ENCODE measurements around the gene ECEL1.
"Not testable (repeated sequence)": the region's sequence is repeated elsewhere in the genome, so short reads cannot be mapped to it uniquely, and the experiment has no call there.

The ECEL1 gene

DNA sequence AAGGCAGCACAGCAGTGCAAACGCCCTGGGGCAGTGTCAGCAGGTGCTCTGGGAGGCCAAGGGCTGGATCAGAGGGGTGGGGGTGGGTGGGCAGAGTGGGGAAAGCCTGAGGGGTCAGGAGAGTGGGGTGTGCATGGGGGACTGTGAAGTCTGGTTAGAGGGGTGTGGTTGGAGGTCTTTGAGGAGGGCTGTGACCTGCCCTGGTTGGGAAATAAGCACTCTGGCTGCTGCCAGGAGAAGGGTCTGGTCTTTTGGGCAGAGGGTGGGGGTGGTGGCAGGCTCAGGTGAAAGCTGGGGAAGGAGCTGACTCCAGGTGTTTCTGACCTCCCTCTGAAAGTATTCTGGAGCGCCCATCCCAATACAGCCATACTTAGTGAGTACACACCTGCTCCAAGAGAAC, 27.5 kb downstream of the ECEL1 start:
- no peak for DNase-seq (ENCODE audit: extremely low read depth in 1 of 2, low read depth in 1 of 2)

DNA sequence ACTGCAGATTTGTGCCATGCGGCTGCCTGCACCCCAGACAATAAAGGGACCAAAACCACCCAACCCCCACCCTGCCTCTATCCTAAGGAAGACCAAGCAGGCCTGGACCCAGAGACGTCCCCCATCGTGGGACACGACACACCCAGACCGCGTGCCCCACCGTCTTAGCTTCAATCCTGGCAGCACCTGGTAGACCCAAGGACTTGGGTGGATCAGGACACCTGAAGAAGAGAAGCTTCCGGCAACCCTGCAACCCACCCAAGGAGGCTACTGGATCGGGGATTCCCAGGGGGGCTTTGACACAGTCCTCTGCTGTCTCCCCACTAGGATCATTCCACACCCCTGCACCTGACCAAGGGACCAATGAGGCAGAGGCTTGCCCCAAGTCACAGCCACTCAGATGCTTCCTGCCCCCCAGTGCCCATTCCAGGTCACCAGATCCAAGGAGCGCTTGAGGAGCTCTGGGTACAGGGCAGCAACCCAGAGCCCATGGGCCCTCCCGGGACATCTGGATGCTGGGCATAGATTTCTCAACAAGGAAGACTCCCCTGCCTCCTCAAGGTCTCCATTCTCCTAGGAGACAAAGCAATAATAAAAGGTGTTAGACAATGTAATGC, 28.1 kb downstream of the ECEL1 start:
- DNase-seq (ENCODE audit: extremely low read depth in 1 of 2, low read depth in 1 of 2): no peak

DNA sequence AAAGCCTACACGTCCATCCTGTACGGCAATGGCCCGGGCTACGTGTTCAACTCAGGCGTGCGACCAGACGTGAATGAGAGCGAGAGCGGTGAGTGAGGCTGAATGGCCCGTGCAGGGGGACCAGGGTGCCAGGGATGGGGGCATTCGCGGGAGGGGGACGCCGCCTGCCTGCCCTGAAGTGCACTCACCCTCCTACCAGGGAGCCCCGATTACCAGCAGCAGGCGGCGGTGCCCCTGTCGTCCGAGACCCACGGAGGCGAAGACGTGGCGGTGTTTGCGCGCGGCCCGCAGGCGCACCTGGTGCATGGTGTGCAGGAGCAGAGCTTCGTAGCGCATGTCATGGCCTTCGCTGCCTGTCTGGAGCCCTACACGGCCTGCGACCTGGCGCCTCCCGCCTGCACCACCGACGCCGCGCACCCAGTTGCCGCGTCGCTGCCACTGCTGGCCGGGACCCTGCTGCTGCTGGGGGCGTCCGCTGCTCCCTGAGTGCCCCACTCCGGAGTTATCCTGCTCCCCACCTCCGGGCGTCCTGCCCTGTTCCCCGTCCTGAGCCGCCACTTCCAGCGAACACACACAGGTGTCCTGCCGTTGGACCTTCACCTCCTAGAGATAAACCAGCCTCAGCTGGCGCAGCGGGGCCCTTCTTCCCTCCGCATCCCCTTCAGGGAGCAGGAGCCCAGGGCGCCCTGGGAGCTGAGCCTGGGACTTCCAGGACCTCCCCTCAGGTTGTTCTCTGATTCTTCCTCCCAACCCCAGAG, 28.8 kb downstream of the ECEL1 start:
- DNase-seq (ENCODE audit: extremely low read depth in 1 of 2, low read depth in 1 of 2): no peak

DNA sequence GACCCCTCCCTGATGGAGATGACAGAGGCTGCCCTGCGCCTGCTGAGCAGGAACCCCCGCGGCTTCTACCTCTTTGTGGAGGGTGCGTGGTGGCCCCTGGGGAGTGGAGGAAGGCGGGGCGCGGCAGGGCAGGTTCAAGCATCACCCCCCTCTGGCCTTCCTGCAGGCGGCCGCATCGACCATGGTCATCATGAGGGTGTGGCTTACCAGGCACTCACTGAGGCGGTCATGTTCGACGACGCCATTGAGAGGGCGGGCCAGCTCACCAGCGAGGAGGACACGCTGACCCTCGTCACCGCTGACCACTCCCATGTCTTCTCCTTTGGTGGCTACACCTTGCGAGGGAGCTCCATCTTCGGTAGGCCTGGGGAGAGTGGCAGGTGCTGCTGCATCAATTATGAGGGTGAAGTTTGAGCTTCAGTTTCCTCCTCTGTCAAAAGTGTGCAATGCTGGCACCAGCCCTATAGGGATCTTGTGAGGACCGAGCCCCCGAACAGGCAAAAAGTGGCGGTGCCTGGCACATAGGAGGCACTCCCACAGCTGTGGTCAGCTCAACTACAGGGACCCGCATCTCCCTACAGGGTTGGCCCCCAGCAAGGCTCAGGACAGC, 29.5 kb downstream of the ECEL1 start:
- DNase-seq (ENCODE audit: extremely low read depth in 1 of 2, low read depth in 1 of 2): no peak

DNA sequence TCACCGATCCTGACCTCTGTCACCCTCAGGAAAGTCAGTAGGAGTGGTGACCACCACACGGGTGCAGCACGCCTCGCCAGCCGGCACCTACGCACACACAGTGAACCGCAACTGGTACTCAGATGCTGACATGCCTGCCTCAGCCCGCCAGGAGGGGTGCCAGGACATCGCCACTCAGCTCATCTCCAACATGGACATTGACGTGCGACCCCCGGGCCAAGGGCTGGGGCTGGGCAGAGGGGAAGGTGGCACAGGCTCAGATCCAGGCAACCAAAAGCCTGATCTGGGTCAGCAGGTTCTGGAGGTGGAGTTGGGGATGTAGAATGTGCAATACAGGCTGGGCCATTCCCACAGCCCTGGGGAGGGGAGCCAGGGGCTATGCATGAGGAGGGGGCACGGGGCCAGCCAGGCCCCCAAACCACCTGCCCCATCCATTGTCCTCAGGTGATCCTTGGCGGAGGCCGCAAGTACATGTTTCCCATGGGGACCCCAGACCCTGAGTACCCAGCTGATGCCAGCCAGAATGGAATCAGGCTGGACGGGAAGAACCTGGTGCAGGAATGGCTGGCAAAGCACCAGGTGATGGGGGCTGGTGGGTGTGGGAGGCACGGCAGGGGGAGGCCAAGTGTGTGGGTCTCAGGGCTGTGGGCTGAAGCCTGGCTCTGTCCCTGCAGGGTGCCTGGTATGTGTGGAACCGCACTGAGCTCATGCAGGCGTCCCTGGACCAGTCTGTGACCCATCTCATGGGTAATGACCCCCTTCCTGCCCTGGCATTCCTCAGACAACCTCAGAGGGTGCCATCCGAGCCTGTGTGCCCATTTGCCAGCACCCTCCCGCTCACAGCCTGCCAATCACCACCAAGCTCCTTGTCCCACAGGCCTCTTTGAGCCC, 30.3 kb downstream of the ECEL1 start:
- DNase-seq (ENCODE audit: extremely low read depth in 1 of 2, low read depth in 1 of 2): no peak

DNA sequence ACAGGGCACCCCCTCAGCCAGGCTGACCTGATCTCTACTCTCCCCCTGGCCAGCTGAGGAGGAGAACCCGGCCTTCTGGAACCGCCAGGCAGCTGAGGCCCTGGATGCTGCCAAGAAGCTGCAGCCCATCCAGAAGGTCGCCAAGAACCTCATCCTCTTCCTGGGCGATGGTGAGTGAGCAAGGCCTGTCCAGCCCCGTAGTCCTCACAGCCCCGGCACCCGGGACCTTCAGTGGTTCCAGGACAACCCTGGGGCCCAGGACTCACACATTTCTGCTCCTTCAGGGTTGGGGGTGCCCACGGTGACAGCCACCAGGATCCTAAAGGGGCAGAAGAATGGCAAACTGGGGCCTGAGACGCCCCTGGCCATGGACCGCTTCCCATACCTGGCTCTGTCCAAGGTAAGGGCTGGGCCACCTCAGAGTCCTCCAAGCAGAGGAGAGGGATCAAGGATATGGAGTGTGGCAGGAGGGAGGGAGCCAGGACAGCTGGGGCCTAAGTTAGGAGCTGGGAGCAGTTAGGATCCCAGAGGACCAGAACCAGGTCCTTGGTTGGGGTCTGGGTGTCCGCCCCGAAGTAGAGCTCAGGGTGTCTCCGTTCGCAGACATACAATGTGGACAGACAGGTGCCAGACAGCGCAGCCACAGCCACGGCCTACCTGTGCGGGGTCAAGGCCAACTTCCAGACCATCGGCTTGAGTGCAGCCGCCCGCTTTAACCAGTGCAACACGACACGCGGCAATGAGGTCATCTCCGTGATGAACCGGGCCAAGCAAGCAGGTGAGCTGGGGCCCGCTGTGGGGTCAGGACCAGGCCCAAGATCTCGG, 31.1 kb downstream of the ECEL1 start:
- no peak for DNase-seq (ENCODE audit: extremely low read depth in 1 of 2, low read depth in 1 of 2)

DNA sequence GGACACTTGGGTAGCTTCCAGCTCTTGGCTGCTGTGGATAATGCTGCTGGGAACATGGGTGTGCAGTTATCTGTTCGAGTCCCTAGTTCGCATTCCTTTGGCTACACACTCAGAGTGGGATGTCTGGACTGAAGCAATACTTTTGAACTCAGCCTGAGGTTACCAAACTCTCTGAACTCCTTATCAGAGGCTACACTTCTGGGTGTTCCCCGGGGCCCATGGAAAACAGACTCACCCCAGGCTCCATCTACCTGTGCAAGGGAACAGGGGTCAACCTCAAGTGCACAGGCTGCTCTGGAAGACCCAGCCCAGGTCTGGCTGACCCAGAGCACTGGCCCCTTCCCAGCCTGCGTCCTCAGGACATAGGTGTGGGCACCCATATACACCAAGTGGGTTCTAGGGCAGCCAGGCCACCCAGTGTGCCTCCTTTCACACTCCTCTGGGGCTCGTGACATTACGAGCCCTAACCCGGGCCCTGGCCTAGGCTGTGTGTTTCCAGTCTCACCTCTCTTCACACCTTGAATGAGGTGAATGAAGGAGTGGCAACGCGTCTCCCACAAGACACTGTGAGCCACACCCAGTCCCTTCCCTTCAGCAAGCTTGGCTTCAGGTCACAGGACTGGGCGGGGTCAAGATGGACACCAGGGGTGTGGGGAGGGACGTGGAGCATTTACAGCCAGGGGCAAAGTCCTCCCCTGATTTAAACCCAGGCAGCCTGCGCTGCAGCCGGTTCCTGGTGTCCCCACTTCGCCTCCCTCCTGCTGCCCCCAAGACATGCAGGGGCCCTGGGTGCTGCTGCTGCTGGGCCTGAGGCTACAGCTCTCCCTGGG, 32.0 kb downstream of the ECEL1 start, which contains the start of gene ALPI:
Gene ALPI (plus strand): TSS at position 728 of the 830 bp plus-strand sequence. CDS start 47 bp downstream, at position 775.
- no peak for DNase-seq (ENCODE audit: extremely low read depth in 1 of 2, low read depth in 1 of 2)

DNA sequence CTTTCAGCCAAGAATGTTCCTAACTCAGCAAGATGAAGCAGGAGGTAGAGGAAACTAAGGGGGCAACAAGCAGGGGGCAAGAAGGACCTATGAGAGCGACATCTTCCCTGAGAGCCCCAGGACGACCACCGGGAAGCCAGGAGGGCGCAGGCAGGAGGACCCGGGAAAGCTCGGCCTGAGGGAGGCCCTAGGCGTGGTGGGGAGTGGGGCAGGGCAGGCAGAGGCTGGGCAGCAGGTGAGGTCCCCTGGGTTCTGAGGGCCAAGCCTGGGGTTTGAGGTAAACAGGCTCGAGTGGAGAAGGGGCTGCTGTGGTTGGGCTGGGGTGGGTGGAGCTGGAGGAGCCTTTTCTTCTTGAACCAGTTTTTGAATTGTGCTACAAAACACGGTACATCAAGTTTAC, 33.0 kb downstream of the ECEL1 start:
- no peak for DNase-seq (ENCODE audit: extremely low read depth in 1 of 2, low read depth in 1 of 2)

DNA sequence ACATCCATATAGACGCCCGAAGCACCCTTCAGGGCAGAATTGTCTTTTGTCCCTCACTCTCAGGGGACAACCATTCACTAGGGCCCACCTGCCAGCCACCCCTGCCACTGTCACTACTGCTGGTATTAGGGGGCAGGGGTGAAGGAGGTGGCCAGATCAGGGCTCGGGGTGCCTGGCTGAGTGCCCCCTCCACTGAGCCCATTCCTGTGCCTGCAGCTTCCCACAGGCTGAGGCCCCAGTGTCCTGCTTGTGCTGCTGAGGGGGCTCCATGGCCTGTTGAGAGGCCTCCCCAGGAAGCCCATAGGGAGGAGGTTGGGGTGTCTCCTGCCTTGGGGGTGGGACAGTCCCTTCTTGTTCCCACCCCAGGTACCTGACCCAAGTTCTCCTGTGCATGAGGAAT, 36.0 kb downstream of the ECEL1 start:
- not testable (repeated sequence) for DNase-seq (ENCODE audit: extremely low read depth in 1 of 2, low read depth in 1 of 2)

DNA sequence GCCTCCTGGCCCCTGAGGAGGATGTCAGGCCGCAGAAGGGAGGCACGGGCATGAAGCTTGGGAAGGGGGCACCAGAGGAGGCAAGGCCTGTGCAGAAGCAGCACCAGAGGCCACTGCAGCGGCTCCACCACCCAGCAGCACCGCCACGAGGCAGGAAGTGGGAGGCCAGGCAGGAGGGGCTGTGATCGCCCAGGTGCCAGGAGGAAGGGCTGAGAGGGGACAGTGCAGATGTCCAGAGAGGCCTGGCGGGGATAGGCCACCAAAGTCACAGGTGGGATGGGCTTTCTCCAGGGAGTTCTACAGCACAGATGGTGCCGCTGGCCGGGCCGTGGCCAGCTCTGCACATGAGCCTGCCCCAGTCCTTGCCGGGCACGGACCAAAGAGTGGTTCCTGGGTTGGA, 37.7 kb downstream of the ECEL1 start:
- DNase-seq (ENCODE audit: extremely low read depth in 1 of 2, low read depth in 1 of 2): no peak

DNA sequence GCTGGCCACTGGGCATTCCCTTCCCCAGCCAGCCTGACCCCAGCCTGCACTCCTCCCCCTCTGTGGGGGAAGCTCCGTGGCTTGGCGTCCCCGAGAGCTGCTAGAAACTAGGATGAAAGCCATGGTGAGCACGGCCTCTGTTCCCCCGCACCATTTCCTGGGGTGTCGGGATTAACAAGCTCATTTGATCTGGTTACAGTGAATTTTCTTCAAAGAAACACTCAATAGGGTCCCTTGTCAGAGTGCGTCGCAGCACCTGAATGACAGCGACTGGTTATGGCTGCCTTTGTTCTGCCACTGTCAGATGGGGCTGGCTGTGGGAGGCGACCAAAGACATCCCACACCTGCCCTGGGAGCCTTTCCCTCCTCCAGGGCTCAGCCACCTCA, 39.3 kb downstream of the ECEL1 start:
- no peak for DNase-seq (ENCODE audit: extremely low read depth in 1 of 2, low read depth in 1 of 2)

DNA sequence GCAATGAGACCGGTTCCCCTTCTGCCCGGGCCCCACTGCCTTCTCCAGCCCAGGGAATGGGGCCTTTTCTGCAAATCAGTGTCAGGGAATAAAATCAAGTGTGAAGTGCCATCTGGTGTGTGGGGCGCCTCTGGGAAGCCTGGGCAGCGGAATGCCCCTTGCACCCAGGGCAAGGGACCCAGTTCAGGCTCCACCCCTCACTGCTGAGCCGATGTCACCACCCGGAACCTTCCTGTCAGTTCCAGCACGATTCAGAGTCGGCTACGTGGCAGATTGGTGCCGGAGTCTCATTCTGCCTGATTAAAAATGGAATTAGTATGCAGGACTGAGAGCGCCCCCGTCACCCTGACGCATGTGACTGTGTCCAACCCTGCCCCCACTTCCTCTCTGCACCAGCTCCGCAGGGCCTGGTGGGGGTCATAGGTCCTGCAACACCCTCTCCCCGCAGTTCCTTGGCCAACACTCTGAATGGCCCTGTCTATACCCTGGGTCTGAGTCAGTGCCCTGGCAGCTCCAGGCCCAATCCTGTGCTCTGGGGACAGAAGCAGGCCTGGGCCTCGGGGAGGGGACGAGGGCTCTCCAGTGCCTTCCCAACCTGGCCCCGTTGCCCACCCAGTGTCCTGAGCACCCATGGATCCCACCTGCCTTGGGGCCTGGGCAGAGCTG, 39.9 kb downstream of the ECEL1 start:
- no peak for DNase-seq (ENCODE audit: extremely low read depth in 1 of 2, low read depth in 1 of 2)

DNA sequence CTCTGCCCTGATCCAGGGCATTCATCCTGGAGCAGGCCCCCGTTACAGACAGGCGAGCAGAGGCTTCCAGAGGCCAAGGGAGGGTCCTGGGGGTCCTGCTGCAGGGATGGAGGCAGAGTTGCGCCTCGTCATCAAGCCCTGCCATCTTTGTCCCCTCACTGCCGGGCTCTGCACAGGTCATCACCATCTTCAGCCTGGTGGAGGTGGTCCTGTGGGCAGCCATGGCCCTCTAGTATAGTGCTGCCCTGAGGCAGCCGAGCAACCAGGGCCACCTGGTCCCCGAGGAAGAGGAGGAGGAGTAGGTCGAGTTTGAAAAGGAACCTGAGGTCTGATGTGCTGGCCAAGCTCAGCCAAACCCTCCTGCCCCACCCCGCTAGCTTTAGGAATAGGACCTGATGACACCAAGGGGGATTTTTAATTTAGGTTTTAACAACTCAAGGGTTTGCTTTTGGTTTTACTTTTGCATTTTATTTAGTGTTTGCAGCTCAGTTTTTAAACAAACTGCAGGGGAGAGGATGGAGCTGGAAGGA, 40.5 kb downstream of the ECEL1 start:
- DNase-seq (ENCODE audit: extremely low read depth in 1 of 2, low read depth in 1 of 2): no peak

DNA sequence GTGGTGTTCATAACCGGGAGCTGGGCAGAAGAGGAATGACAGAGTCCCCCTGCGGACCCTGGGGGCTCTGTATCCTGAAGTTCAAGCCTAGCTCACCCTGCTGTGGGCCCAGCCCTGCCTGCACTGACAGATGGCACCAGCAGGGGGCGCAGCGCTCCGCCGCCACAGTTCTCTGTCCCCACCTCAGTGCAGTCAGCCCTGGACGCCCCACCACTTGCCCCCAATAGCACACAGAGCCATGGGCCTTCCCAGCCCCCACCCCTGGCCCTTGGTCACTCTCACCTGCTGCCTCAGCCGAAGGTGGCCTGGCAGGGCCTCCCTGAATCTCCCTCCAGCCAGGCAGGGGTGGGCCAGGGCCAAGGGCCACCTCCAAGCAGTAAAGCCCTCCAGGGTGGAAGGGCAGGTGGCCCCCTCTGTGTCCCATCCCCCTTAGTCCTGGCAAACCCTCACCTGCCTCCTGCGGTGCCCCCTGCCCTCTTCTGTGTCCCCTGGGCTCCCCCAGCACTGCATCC, 41.3 kb downstream of the ECEL1 start:
- DNase-seq (ENCODE audit: extremely low read depth in 1 of 2, low read depth in 1 of 2): not testable (repeated sequence)

DNA sequence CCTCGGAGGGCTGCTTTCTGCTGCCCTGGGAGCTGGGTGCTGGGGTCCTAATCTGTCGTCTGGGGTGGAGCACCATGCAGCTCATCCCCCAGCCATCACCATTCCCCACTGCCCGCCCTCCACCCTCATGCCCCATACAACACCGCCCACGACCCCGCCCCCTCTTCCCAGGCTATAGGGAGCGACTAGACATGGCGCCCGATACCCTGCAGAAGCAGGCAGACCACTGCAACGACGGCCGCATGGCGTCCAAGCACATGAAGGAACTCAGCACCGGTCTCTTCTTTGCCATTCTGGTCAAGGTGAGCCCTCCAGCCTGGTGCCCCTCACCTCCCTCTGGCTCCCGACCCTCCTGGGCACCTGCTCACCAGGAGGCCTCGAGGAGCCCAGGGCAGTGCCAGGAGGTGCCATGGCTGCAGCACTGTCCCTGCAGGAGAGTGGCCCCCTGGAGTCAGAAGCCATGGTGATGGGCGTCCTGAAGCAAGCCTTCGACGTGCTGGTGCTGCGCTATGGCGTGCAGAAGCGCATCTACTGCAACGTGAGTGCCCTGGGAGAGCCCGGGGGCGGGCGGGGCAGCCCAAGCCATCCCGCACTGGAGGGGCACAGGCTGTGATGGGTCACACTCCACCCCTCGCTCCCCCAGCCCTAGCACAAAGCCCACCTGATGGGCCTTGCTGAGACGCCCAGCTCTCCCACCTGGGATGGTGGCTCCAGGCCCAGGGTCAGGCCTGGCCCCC, 42.3 kb downstream of the ECEL1 start:
- not testable (repeated sequence) for DNase-seq (ENCODE audit: extremely low read depth in 1 of 2, low read depth in 1 of 2)

DNA sequence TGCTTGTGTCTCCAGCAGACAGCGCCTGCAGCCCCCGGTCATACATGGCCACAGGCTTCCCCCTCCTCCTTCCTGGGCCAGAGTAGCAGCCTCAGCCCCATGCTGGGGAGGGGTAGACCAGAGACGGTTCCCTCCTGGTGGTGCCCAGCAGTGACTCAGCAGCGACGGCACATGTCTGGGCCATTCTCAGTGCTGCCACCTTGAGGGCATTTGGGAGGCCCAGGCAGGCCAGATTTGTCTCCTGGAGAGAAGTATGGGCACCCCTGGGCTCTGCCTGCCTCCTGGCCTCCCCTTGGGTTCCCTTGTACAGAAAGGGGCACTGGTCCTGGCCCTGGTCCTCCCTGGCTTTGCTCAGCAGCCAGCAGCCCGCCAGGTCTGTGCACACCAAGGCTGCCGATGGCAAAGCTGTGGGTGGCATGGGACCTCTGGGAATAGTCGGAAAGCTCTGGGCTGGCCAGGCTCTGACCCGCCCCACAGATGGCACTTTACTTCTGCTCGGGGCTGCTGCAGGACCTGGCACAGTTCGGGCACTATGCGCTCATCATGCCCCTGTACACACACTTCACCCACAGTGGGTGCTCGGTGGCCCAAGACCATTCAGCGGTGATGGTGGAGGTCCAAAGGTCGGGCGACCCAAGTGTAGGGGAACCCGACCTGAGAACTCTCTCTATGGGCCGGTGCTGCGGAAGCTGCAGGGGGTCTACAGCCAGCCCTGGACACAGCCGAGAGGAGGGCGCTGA, 43.1 kb downstream of the ECEL1 start:
- DNase-seq (ENCODE audit: extremely low read depth in 1 of 2, low read depth in 1 of 2): peak; percentile 43 to 69
